ENCODE results near the gene EIF4E2. TPM values are rescaled to one million over a fixed set of nuclear protein-coding genes. Genes with fewer than 3 reads are reported as not detected.

The EIF4E2 gene
- total and polyA plus RNA-seq, 2 of the 13 experiments (the other 11 are each of a cell fraction or from before 2014, with no cell fraction given), result 25.0 to 101 TPM

DNA sequence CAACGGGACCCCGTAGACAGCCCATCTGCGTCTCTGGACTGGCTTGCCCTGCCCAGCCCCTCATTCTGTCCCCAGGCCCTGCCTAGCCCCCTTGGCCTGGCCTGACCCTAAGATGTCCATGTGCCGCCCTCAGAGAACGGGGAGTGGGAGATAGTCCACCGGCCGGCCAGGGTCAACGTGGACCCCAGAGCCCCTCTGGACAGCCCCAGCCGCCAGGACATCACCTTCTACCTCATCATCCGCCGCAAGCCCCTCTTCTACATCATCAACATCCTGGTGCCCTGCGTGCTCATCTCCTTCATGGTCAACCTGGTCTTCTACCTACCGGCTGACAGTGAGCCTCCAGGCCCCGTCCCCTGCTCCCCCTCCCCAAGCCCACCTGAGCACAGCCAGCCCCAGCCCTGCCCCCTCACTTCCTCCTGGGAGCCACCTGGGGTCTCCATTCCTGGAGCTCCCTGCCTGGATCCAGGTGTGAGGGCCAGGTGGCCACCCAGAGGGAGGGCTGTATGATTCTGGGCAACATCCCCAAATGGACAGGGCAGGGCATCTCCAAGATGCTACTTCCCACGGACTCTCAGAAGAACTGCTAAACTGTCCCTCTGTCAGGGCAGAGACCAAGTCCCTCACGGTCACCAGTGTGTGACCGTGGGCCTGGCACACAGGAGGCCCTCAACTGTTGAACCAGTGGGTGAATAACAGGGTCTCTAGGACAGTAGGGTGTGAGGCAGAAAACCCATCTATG is 20.5 kb upstream of the EIF4E2 start:
- no TSS peak for BruUV-seq (replicated peaks)
- ChIA-PET CTCF (ENCODE audit: low intra/inter-chr PET ratio, low total read pairs) (no interaction called here), POLR2A (no interaction called here)
- Histone ChIP-seq H2AFZ (ENCODE audit: low read length) (no peak overlapping the region), H3K4me2 (ENCODE audit: low read depth, low read length) (no peak overlapping the region), H3K27me3 (ENCODE audit: control insufficient read depth in 1 of 2, insufficient read depth in 2 of 2, low read length in 2 of 2) (peaks cover 22 to 69% of the 10 kb centered on the region in 2 experiments; a peak in 4 of 5 replicates), H3K9me3 (ENCODE audit: low read length) (no peaks in the 10 kb centered on the region), H3K4me3 (replicated peaks in 1 of 3; ENCODE audit: insufficient read depth in 1 of 3, low read depth in 2 of 3, low read length in 3 of 3) (no peak overlapping the region), H3K36me3 (replicated peaks in 1 of 2; ENCODE audit: control insufficient read depth in 1 of 2, insufficient read depth in 2 of 2, low read length in 2 of 2) (no peaks in the 10 kb centered on the region), H3K4me1 (ENCODE audit: insufficient read depth, low read length) (peaks cover 24% of the 10 kb centered on the region), H3K79me2 (ENCODE audit: insufficient read depth, low read length) (no peaks in the 10 kb centered on the region), H3K9ac (ENCODE audit: insufficient read depth, low read depth, low read length) (no peak overlapping the region), H4K20me1 (ENCODE audit: insufficient read depth, low read length) (no peaks in the 10 kb centered on the region), H3K27ac (ENCODE audit: extremely low read length, insufficient read depth, low read length) (no peak overlapping the region)
- no peak for DNase-seq (ENCODE audit: low spot score)
- TF ChIP-seq NCOA2 (CRISPR knock-in tag; IDR thresholded peaks at IDR 0.05) (no peak), ZNF567 (CRISPR knock-in tag; IDR thresholded peaks at IDR 0.05; ENCODE audit: borderline replicate concordance) (no peak), ZNF570 (CRISPR knock-in tag; IDR thresholded peaks at IDR 0.05; ENCODE audit: borderline replicate concordance) (no peak), ZNF589 (CRISPR knock-in tag; conservative IDR thresholded peaks at IDR 0.05) (no peak), RFXANK (CRISPR knock-in tag; IDR thresholded peaks at IDR 0.05) (no peak)
- TF ChIP-seq, protein P1, sequence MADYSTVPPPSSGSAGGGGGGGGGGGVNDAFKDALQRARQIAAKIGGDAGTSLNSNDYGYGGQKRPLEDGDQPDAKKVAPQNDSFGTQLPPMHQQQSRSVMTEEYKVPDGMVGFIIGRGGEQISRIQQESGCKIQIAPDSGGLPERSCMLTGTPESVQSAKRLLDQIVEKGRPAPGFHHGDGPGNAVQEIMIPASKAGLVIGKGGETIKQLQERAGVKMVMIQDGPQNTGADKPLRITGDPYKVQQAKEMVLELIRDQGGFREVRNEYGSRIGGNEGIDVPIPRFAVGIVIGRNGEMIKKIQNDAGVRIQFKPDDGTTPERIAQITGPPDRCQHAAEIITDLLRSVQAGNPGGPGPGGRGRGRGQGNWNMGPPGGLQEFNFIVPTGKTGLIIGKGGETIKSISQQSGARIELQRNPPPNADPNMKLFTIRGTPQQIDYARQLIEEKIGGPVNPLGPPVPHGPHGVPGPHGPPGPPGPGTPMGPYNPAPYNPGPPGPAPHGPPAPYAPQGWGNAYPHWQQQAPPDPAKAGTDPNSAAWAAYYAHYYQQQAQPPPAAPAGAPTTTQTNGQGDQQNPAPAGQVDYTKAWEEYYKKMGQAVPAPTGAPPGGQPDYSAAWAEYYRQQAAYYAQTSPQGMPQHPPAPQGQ (CRISPR knock-in tag; IDR thresholded peaks at IDR 0.05; ENCODE audit: borderline replicate concordance), result no peak
- no peak for FAIRE-seq
- ATAC-seq, result no peak
- WGBS (ENCODE audit: low lambda C conversion rate), result 32% methylated on average over 17 of the region's 17 CpGs
- in situ Hi-C loops (cut with HindIII; ENCODE audit: extremely low pct_ligation_motif_present, low pct_unique_long_range_greater_than_20kb) (no loop called here), intact Hi-C loops (cut with micrococcal nuclease; ENCODE audit: unreplicated experiment) (loop anchor here (10.0 kb wide), 1 partner anchor 625 kb away; no protein-coding TSS in a partner anchor)

All from HepG2 (cell line).